ENCODE data around the gene YKT6.

DNA sequence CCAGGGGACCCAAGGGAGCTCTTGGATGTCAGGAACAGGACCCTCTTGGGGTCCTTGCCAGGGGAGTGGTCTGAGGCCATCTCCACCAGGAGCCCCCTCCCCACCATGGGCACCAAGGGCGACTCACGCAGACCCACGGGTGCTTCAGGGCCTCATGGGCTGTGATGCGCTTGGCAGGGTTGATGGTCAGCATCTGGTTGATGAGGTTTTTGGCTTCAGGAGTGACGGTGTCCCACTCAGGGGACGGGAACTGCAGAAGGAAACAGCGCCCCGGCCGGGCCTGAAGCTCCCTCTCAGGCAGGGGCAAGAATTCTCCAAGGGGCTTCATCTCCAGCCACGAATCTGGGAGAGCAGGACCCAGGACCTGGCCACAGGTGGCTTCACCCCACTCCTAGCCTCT lies 41.3 kb downstream of the YKT6 start:
- TF ChIP-seq, protein P1, sequence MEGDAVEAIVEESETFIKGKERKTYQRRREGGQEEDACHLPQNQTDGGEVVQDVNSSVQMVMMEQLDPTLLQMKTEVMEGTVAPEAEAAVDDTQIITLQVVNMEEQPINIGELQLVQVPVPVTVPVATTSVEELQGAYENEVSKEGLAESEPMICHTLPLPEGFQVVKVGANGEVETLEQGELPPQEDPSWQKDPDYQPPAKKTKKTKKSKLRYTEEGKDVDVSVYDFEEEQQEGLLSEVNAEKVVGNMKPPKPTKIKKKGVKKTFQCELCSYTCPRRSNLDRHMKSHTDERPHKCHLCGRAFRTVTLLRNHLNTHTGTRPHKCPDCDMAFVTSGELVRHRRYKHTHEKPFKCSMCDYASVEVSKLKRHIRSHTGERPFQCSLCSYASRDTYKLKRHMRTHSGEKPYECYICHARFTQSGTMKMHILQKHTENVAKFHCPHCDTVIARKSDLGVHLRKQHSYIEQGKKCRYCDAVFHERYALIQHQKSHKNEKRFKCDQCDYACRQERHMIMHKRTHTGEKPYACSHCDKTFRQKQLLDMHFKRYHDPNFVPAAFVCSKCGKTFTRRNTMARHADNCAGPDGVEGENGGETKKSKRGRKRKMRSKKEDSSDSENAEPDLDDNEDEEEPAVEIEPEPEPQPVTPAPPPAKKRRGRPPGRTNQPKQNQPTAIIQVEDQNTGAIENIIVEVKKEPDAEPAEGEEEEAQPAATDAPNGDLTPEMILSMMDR (conservative IDR thresholded peaks at IDR 0.05; ENCODE audit: low read length) = no peak
- no peak for TF ChIP-seq EZH2phosphoT487 (IDR thresholded peaks at IDR 0.05; ENCODE audit: borderline replicate concordance)
